HG03135 (cell line): ENCODE data around the gene LPIN3.

ENCODE experiments used
- ATAC-seq: cut with Tn5 transposase; IDR thresholded peaks from one replicate; pipeline ENCODE4 v1.9.1; 2021; ENCODE audit warnings: mild to moderate bottlenecking, moderate library complexity; ENCODE audit not compliant: unreplicated experiment

Gene LPIN3

GRCh38 chr20:41348430-41349172 lies 8.0 kb downstream of the LPIN3 start:
- ATAC-seq: no peak

- no peak for ATAC-seq
Measured at GRCh38 chr20:41349266-41349665, 8.6 kb downstream of the LPIN3 start.

DNA sequence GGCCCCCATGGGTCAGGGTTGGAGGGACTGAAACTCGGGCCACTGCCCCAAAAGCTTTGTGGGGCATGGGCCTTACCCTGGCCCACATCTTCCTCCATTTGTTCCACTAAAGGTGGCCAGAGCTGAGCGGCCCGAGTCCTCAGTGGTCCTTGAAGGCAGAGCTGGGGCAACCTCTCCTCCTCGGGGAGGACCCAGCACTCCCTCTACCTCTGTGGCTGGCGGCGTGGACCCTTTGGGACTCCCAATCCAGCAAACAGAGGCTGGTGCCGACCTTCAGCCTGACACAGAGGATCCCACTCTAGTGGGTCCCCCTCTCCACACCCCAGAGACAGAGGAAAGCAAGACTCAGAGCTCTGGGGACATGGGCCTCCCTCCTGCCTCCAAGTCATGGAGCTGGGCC lies 9.3 kb downstream of the LPIN3 start:
- no peak for ATAC-seq

DNA sequence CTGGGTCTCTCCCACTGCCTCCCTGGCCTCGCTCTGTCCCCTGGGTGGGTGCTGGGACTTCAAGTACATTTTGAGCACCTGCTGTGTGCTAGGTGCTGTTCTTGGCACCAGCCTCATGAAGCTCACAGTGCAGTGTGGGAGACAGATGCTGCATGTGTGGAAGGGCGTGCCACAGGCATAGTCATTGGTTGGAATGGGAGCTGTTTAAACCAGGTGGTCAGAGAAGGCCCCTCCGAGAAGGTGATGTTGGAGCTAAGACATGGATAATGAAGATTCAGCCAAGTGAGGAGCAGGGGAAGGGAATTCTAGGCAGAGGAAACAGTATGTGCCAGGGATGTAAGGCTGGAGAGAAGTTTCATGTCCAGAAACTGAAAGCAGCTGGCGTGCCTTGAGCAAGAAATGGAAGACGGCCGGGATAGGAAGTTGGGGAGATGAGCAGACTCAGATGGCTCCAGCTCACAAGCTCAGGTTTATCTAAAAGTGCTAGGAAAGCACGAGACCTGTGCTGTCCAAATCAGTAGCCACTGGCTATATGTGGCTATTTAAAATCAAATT lies 9.9 kb downstream of the LPIN3 start:
- ATAC-seq: no peak

- ATAC-seq: no peak
Measured at GRCh38 chr20:41352106-41352505, 11.5 kb downstream of the LPIN3 start.

DNA sequence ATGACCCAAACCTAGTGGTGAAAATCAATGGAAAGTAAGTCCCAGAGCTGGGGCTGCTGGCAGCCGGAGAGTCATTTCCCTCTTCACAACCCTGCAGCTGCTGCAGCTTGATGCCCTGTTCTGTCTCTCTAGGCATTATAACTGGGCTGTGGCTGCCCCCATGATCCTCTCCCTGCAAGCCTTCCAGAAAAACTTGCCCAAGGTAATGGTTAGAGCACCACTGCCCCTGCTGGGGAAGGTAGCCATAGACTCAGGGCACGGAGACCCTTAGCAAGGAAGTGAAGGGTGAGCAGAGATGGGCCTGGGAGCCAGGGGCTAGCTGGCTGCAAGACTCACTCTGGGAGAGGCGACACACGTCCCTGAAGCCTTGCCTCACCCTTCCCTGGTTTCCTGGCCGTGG lies 12.0 kb downstream of the LPIN3 start:
- ATAC-seq: no peak

DNA sequence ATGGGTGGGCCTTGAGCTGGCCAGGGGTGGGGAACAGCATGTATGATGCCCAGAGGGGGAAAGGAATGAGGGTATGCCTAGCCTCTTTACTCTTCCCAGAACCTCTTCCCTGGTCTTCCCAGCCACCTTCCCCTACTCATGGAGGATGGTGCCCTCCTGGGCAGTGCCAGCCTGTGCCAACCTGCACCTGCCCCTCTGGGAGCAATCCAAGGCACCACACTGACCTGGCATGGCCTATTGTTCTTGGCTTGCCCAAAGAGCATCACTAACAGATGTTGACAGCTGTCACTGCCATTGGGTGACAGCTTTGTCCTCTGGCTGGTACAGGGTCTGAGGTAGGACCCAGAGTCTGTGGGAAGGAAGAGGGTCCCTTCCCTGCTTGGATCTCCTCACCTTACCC lies 12.9 kb downstream of the LPIN3 start:
- ATAC-seq: no peak

- no peak for ATAC-seq
Measured at GRCh38 chr20:41355192-41355591, 14.6 kb downstream of the LPIN3 start.

DNA sequence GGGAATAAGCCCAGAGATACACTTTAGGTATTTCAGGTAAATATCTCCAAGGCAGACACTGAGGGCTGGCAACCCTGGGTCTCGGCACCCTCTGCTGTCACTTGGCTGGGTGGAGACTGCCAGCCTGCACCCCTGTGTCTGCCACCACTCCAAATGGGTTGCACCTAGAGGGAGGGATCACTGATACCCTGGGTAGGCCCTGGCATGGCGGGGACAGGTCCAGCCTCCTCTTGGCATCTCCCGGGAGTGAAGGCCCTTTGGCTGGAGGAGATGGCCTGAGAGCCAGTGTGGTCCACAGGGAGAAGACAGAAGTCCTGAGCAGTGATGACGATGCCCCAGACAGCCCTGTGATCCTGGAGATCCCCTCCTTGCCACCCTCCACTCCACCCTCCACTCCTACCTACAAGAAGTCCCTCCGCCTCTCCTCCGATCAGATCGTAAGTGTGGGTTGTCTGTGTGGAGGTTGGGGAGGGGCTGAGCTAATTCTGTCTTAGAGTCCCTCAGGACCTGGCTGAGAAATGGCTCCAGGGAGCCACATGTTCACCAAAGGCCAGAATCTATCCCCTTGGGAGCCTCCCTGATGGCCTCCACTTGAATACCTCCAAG lies 15.1 kb downstream of the LPIN3 start:
- no peak for ATAC-seq

DNA sequence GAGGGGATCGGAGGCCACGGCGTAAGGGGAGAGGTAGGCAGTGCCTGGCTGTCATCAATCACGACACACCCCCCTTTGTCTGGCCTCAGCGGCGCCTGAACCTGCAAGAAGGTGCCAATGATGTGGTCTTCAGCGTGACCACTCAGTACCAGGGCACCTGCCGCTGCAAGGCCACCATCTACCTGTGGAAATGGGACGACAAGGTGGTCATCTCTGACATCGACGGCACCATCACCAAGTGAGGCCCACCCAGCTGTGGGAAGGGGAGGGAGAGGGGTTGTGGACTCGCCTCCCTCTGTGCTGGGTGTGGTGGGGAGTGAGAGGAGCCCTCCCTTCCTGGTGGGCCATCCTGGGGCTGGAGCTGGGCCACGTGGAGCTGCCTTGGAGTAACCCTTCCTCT lies 16.3 kb downstream of the LPIN3 start:
- ATAC-seq: no peak

DNA sequence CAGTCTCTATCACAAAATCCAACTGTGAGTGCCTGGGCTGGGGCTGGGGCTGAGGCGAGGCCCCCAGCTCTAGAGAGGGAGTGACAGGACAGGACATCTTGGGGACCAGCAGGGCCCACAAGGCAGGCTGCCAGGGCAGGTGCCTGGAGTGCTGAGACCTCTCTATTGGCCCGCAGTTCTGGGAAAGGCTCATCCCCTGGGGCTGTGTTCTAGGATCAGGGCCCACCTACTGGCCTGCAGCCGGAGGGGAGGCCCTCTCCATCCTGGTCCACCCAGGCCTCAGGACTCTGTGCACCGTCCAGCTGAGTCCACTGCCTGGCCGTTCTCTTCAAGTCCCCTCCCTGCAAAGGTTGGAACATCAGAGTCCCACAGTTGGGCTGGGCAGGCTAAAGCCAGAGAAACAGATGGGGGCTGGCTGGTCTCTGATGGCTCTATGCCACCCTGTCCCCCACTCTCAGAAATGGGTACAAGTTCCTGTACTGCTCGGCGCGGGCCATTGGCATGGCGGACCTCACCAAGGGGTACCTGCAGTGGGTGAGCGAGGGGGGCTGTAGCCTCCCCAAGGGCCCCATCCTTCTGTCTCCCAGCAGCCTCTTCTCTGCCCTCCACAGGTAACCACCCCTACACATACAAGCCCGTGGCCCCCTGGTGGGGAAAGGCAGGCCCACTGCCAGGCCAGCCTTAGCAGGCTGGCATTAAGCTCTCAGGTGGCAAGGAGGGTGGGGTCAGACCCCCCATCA lies 17.0 kb downstream of the LPIN3 start:
- no peak for ATAC-seq

GRCh38 chr20:41358230-41358629 lies 17.6 kb downstream of the LPIN3 start:
- no peak for ATAC-seq

GRCh38 chr20:41358717-41359116 lies 18.1 kb downstream of the LPIN3 start:
- no peak for ATAC-seq

DNA sequence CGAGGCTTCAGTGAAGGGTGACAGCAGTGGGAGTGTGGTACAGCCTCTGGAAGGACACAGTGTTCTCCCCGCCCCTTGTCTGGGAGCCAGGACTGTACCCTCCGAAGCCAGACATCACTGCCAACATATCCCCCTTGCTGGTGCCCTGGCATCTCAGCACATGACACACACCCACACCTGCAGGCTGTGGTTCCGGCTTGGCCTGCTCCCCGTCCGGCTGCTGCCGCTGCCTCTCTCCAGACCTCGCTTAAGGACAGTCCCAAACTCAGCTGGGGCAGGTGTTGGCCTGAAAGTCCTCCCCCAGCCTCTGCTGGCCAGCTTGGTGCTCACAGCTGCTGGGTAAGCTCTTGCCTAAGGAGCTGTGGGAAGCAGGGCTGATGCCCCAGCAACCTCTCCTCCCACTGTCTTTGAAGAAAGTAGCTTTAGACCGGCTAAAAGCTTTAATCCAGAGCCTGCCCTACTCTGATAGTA lies 19.0 kb downstream of the LPIN3 start:
- ATAC-seq: no peak

DNA sequence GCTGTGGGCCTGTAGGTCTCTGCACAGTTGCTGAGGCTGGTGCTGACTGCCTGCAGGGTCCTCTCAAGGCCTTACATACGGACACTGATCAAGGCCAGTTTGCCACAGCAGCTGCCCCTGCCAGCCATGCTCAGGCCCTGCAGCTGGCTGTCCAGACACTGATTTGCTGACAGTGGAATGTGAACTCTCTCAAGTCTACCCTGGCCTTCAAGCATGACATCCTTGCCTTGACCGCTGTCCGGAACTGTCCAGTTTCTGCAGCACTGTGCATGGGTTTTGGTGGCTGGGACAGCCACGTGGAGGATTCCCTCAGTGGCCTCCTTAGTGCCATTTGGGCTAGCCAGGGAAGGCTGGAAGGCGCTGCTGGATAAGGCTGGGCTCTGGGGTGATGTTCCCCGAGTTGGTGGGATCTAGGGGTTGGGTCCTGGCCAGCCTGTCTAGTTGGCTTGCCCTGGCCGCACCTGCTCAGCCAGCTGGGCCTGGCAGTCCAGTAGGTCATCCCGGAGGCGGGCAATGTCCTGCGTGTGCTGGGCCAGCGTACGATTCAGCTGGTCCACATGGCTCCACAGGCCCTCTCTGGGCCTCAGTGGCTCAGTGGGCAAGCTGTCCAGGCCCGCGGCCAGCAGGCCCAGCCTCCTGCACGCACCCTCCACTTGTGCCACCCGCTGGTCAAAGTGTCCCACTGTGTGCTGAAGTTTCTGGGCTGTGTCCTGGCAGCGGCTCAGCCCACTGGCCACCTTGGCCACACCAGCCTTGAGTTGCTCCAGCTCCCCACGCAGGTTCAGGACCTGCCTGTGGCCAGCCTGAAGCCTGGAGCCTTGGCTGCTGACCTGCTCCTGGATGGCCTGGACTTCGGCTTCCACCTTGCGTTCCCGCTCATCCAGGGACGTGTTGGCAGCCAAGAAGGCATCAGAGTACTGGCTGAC lies 20.5 kb downstream of the LPIN3 start:
- no peak for ATAC-seq

- ATAC-seq: no peak
Measured at GRCh38 chr20:41361757-41362747, 21.4 kb downstream of the LPIN3 start.

- ATAC-seq: no peak
Measured at GRCh38 chr20:41362748-41363140, 22.1 kb downstream of the LPIN3 start.

DNA sequence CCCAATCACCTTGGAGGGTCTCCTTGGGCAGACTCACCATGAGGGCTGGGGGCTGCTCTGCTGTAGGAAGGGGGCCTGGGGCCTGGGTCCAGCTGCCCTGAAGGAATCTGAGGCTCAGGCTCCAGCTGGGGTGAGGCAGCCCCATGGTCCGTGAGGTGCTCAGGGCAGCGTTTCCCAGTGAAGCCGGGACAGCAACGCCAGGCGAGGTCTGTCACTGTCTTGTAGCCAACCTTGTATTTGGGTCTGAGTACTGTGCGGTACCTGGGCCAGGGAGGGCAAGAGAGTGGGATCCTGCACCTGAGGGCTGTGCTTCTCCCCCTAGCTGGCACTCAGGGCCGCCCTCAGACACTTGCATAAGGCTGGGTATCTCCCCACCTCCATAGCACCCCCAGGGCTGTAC lies 23.0 kb downstream of the LPIN3 start:
- ATAC-seq: no peak

DNA sequence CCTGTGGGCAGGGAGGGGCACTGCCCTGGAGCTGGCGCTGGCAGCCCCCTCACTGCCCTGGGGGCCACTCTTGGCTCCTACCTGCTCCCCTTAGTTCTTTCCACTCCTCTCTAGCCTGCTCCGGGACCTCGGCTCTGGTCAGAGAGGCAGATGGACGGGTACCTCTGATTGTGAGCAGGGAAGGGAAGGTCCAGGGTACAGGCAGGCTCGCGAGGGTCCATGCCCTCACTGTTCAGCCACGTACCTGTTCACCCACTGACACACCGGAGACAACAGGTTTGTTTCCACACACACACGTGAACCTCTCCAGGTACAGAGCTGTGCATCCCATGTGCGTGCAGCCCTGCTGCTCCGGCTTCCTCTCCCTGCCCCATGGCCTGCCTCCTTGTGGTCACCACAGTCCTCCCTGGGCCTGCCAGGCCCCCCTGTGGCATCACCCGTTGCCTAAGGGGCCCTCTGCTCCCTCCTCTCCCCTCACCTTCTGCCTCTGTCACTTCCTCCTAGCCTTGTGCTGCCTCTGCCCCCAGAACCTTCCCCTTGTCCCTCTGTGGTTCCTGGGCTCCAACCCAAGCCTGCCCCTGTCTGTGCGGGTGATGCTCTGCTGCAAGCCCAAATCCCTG lies 23.7 kb downstream of the LPIN3 start:
- ATAC-seq: no peak
